Measurements from ENCODE around the gene DNMT3A. TPM values are rescaled to one million over a fixed set of nuclear protein-coding genes. Genes with fewer than 3 reads are reported as not detected.

DNMT3A gene
- total RNA-seq, 4 donors from 2014 or later, result 16.1 to 33.7 (median 21.0) TPM

- in situ Hi-C loops (cut with MboI; ENCODE audit: low pct_ligation_motif_present in 1 of 4, low pct_unique_long_range_greater_than_20kb in 1 of 4, low sequenced_read_pairs in 3 of 4), result no loop called here
- peak overlapping the region in 3 of 4 donors; percentile 46 to 65 (median 58) for H3K27ac ChIP-seq
- TF ChIP-seq CTCF (IDR thresholded peaks at IDR 0.05) (no peak), POLR2A (IDR thresholded peaks at IDR 0.05) (peak; percentile 20)
- intact Hi-C loops (cut with DNase I; ENCODE audit: low total_unique reads), result no loop called here
- peaks cover 0 to 17% (median 0%) of the 10 kb centered on the region in 4 donors for H3K4me1 ChIP-seq
- peaks cover 0 to 3% (median 0%) of the 10 kb centered on the region in 4 donors for H3K36me3 ChIP-seq
- H3K9me3 ChIP-seq, result no peaks in the 10 kb centered on the region
- H3K4me3 ChIP-seq, result no peak overlapping the region
- no peaks in the 10 kb centered on the region for H3K27me3 ChIP-seq
- peak; percentile 44 for DNase-seq
- WGBS, 2 donors (ENCODE audit: low coverage in 1 of 2), result 64% methylated on average over 10 of the region's 10 CpGs; no CpG with 5 or more reads in 1 of the 2 donors
Measured at GRCh38 chr2:25286025-25286400, 55.7 kb downstream of the DNMT3A start.

GRCh38 chr2:25285265-25286024 lies 56.3 kb downstream of the DNMT3A start:
- H3K27me3 ChIP-seq, result no peaks in the 10 kb centered on the region

GRCh38 chr2:25284756-25285155 lies 57.0 kb downstream of the DNMT3A start:
- H3K4me3 ChIP-seq, result no peak overlapping the region
- H3K9me3 ChIP-seq, result no peaks in the 10 kb centered on the region
- H3K27ac ChIP-seq, result no peak overlapping the region
- H3K27me3 ChIP-seq, result no peaks in the 10 kb centered on the region
- DNase-seq, result no peak
- in situ Hi-C loops (cut with MboI; ENCODE audit: low pct_ligation_motif_present in 1 of 4, low pct_unique_long_range_greater_than_20kb in 1 of 4, low sequenced_read_pairs in 3 of 4) (no loop called here), intact Hi-C loops (cut with DNase I; ENCODE audit: low total_unique reads) (no loop called here)
- peaks cover 0 to 14% (median 0%) of the 10 kb centered on the region in 4 donors for H3K4me1 ChIP-seq
- TF ChIP-seq CTCF (IDR thresholded peaks at IDR 0.05), result no peak
- TF ChIP-seq POLR2A (IDR thresholded peaks at IDR 0.05), result no peak
- no peak for TF ChIP-seq EP300 (IDR thresholded peaks at IDR 0.05; ENCODE audit: low read depth)
- TF ChIP-seq POLR2AphosphoS5 (IDR thresholded peaks at IDR 0.05), result no peak
- 93 to 100% methylated on average over 1 to 5 of the region's 5 CpGs for WGBS, 2 donors (ENCODE audit: low coverage in 1 of 2)
- peaks cover 0 to 3% (median 0%) of the 10 kb centered on the region in 4 donors for H3K36me3 ChIP-seq

More at GRCh38 chr2:25285265-25286024, 56.3 kb downstream of the DNMT3A start:
- DNase-seq, result no peak
- Histone ChIP-seq H3K4me3 (no peak overlapping the region), H3K36me3 (peaks cover 0 to 3% (median 0%) of the 10 kb centered on the region in 4 donors), H3K9me3 (no peaks in the 10 kb centered on the region), H3K4me1 (peaks cover 0 to 13% (median 0%) of the 10 kb centered on the region in 4 donors), H3K27ac (peak overlapping the region; percentile 1 to 65 (median 52))
- 85% methylated on average over 11 of the region's 11 CpGs; no CpG with 5 or more reads in 1 of the 2 donors for WGBS, 2 donors (ENCODE audit: low coverage in 1 of 2)
- no peak for TF ChIP-seq POLR2A (IDR thresholded peaks at IDR 0.05)
- TF ChIP-seq POLR2AphosphoS5 (IDR thresholded peaks at IDR 0.05), result no peak
- no peak for TF ChIP-seq CTCF (IDR thresholded peaks at IDR 0.05)
- no peak for TF ChIP-seq EP300 (IDR thresholded peaks at IDR 0.05; ENCODE audit: low read depth)
- in situ Hi-C loops (cut with MboI; ENCODE audit: low pct_ligation_motif_present in 1 of 4, low pct_unique_long_range_greater_than_20kb in 1 of 4, low sequenced_read_pairs in 3 of 4) (no loop called here), intact Hi-C loops (cut with DNase I; ENCODE audit: low total_unique reads) (no loop called here)

GRCh38 chr2:25283921-25284320 lies 57.8 kb downstream of the DNMT3A start:
- intact Hi-C loops (cut with DNase I; ENCODE audit: low total_unique reads), result no loop called here
- TF ChIP-seq POLR2AphosphoS5 (IDR thresholded peaks at IDR 0.05) (no peak), EP300 (IDR thresholded peaks at IDR 0.05; ENCODE audit: low read depth) (no peak), CTCF (IDR thresholded peaks at IDR 0.05) (no peak), POLR2A (IDR thresholded peaks at IDR 0.05) (no peak)
- H3K36me3 ChIP-seq, result peaks cover 0 to 3% (median 0%) of the 10 kb centered on the region in 4 donors
- H3K4me3 ChIP-seq, result no peak overlapping the region
- no peaks in the 10 kb centered on the region for H3K9me3 ChIP-seq
- peaks cover 0 to 21% (median 0%) of the 10 kb centered on the region in 4 donors for H3K4me1 ChIP-seq
- no peak overlapping the region for H3K27ac ChIP-seq
- H3K27me3 ChIP-seq, result no peaks in the 10 kb centered on the region
- 76 to 95% methylated on average over 3 to 5 of the region's 5 CpGs for WGBS, 2 donors (ENCODE audit: low coverage in 1 of 2)
- DNase-seq, result no peak
- in situ Hi-C loops (cut with MboI; ENCODE audit: low pct_ligation_motif_present in 1 of 4, low pct_unique_long_range_greater_than_20kb in 1 of 4, low sequenced_read_pairs in 3 of 4), result no loop called here
